SU-DHL-6 (cell line): ENCODE measurements around the gene DSTN.

Experiments used
- EZH2phosphoT487 ChIP-seq: fragments of 200-600 bp; sonication (generic), shearing (Covaris generic); conservative IDR thresholded peaks from 2 replicates; pipeline ENCODE4 v1.6.1; 2018; ENCODE audit warnings: mild to moderate bottlenecking, antibody characterized with exemption, low read length, moderate library complexity, mixed read lengths
- TF ChIP-seq, protein P1 (sequence below): fragments of 200-600 bp; sonication (generic); IDR thresholded peaks from one replicate; pipeline ENCODE4 v1.5.1; 2017; ENCODE audit warnings: antibody characterized with exemption, mild to moderate bottlenecking, low read length, moderate library complexity; ENCODE audit not compliant: insufficient read depth, poor library complexity, severe bottlenecking

DNA sequence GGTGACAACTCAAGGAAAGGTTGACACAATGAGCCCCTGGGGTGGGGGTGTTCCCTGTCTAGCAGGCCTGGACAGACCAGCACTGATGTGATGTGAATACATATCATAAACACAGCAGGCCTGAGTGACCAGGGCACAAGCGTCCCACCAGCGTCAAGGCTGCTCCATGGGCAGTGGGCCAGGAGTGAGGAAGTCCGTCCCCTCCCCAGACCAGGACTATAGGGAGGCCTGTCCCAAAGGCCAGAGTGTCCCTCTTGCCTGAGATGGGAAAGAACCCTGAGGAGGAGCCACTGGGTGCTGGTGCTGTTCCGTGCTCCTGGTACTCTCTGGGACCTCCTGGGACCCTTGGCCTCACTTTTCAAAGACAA lies 67.5 kb downstream of the DSTN start:
- TF ChIP-seq, protein P1, sequence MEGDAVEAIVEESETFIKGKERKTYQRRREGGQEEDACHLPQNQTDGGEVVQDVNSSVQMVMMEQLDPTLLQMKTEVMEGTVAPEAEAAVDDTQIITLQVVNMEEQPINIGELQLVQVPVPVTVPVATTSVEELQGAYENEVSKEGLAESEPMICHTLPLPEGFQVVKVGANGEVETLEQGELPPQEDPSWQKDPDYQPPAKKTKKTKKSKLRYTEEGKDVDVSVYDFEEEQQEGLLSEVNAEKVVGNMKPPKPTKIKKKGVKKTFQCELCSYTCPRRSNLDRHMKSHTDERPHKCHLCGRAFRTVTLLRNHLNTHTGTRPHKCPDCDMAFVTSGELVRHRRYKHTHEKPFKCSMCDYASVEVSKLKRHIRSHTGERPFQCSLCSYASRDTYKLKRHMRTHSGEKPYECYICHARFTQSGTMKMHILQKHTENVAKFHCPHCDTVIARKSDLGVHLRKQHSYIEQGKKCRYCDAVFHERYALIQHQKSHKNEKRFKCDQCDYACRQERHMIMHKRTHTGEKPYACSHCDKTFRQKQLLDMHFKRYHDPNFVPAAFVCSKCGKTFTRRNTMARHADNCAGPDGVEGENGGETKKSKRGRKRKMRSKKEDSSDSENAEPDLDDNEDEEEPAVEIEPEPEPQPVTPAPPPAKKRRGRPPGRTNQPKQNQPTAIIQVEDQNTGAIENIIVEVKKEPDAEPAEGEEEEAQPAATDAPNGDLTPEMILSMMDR: no peak
- TF ChIP-seq EZH2phosphoT487: no peak
